ENCODE results near the gene C4BPB. TPM values are rescaled to one million over a fixed set of nuclear protein-coding genes. Genes with fewer than 3 reads are reported as not detected.

Gene C4BPB
- total and polyA plus RNA-seq, 4 donors = 59.7 to 460 (median 401) TPM

DNA sequence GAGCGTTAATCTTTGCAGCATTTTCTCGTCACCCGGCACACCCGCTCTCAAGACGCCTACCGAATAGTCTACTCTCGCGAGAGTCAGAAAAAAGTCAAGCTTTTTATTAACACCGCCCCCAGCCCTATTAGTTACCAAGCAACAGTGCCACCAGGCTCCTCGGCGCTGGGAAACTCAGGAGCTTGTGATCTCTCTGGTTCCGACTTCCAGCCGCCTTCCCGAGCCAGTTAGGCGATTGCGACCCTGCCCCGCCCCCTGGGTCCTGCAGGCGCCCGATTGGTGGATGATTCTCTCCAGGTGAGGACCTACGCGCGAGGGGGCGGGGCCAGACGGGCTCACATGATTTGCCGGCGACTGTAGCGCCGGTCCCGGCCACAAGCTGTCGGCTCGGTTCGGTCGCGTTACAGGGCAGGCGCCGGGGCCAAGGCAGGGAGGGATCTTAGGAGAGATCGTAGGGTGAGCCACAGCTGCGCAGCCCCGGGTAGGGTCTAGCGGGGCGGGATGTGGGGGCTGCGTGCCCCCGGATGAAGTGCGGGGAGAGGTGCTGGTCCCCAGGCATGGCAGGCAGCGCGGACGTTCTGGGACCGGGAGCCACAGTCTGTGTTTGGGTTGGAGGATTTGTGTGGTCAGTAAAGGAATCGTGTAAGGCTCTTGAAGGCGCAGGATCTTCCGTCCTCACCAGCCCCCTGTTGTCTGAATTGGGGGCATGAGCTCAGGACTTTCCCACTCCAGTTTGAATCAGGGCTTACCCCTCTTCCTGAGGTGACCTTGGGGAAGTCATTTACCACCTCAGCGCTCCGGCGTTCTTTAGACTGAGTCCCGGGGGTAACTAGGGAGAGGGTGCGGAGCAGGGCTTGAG, 35.5 kb upstream of the C4BPB start, which contains the start of gene PFKFB2:
PFKFB2 (plus strand) TSS at position 365 of the 859 bp plus-strand sequence. CDS start 1,443 bp downstream, outside the sequence.
- TF ChIP-seq RAD21 (IDR thresholded peaks at IDR 0.05) (peak; percentile 25 to 27), GABPA (IDR thresholded peaks at IDR 0.05 in 1 of 2, conservative IDR thresholded peaks at IDR 0.05 in 1 of 2) (peak in 1 of 2 donors; percentile 17), HNF4A (conservative IDR thresholded peaks at IDR 0.05) (peak; percentile 24 to 42), FOXA2 (IDR thresholded peaks at IDR 0.05) (peak; percentile 21), EGR1 (IDR thresholded peaks at IDR 0.05; ENCODE audit: low read depth in 2 of 2) (peak in 1 of 2 donors; percentile 42), JUND (IDR thresholded peaks at IDR 0.05) (peak in 1 of 2 donors; percentile 76), FOXA1 (IDR thresholded peaks at IDR 0.05) (peak; percentile 24), NR2F2 (IDR thresholded peaks at IDR 0.05) (no peak), YY1 (IDR thresholded peaks at IDR 0.05) (peak; percentile 90), HNF4G (IDR thresholded peaks at IDR 0.05) (no peak), RXRA (IDR thresholded peaks at IDR 0.05) (peak in 1 of 2 donors; percentile 51), SP1 (IDR thresholded peaks at IDR 0.05) (peak; percentile 76), TAF1 (conservative IDR thresholded peaks at IDR 0.05) (peak; percentile 69)
- TF ChIP-seq, protein P1, sequence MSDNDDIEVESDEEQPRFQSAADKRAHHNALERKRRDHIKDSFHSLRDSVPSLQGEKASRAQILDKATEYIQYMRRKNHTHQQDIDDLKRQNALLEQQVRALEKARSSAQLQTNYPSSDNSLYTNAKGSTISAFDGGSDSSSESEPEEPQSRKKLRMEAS (IDR thresholded peaks at IDR 0.05) = peak; percentile 78
- TF ChIP-seq, protein P2, sequence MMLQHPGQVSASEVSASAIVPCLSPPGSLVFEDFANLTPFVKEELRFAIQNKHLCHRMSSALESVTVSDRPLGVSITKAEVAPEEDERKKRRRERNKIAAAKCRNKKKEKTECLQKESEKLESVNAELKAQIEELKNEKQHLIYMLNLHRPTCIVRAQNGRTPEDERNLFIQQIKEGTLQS (IDR thresholded peaks at IDR 0.05) = no peak
- TF ChIP-seq, protein P3, sequence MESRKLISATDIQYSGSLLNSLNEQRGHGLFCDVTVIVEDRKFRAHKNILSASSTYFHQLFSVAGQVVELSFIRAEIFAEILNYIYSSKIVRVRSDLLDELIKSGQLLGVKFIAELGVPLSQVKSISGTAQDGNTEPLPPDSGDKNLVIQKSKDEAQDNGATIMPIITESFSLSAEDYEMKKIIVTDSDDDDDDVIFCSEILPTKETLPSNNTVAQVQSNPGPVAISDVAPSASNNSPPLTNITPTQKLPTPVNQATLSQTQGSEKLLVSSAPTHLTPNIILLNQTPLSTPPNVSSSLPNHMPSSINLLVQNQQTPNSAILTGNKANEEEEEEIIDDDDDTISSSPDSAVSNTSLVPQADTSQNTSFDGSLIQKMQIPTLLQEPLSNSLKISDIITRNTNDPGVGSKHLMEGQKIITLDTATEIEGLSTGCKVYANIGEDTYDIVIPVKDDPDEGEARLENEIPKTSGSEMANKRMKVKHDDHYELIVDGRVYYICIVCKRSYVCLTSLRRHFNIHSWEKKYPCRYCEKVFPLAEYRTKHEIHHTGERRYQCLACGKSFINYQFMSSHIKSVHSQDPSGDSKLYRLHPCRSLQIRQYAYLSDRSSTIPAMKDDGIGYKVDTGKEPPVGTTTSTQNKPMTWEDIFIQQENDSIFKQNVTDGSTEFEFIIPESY (IDR thresholded peaks at IDR 0.05) = peak; percentile 100
- TF ChIP-seq, protein P4, sequence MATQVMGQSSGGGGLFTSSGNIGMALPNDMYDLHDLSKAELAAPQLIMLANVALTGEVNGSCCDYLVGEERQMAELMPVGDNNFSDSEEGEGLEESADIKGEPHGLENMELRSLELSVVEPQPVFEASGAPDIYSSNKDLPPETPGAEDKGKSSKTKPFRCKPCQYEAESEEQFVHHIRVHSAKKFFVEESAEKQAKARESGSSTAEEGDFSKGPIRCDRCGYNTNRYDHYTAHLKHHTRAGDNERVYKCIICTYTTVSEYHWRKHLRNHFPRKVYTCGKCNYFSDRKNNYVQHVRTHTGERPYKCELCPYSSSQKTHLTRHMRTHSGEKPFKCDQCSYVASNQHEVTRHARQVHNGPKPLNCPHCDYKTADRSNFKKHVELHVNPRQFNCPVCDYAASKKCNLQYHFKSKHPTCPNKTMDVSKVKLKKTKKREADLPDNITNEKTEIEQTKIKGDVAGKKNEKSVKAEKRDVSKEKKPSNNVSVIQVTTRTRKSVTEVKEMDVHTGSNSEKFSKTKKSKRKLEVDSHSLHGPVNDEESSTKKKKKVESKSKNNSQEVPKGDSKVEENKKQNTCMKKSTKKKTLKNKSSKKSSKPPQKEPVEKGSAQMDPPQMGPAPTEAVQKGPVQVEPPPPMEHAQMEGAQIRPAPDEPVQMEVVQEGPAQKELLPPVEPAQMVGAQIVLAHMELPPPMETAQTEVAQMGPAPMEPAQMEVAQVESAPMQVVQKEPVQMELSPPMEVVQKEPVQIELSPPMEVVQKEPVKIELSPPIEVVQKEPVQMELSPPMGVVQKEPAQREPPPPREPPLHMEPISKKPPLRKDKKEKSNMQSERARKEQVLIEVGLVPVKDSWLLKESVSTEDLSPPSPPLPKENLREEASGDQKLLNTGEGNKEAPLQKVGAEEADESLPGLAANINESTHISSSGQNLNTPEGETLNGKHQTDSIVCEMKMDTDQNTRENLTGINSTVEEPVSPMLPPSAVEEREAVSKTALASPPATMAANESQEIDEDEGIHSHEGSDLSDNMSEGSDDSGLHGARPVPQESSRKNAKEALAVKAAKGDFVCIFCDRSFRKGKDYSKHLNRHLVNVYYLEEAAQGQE (IDR thresholded peaks at IDR 0.05) = peak; percentile 94
- TF ChIP-seq, protein P5, sequence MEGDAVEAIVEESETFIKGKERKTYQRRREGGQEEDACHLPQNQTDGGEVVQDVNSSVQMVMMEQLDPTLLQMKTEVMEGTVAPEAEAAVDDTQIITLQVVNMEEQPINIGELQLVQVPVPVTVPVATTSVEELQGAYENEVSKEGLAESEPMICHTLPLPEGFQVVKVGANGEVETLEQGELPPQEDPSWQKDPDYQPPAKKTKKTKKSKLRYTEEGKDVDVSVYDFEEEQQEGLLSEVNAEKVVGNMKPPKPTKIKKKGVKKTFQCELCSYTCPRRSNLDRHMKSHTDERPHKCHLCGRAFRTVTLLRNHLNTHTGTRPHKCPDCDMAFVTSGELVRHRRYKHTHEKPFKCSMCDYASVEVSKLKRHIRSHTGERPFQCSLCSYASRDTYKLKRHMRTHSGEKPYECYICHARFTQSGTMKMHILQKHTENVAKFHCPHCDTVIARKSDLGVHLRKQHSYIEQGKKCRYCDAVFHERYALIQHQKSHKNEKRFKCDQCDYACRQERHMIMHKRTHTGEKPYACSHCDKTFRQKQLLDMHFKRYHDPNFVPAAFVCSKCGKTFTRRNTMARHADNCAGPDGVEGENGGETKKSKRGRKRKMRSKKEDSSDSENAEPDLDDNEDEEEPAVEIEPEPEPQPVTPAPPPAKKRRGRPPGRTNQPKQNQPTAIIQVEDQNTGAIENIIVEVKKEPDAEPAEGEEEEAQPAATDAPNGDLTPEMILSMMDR (IDR thresholded peaks at IDR 0.05; ENCODE audit: low read depth, low read length, missing input control) = peak; percentile 33
- 3% methylated on average over 56 of the region's 56 CpGs for WGBS
- peaks cover 0 to 33% (median 10%) of the 10 kb centered on the region in 4 donors for H3K4me1 ChIP-seq (ENCODE audit: control insufficient read depth in 4 of 4, insufficient read depth in 4 of 4, low read length in 3 of 4)

More for the DNA sequence above, 35.5 kb upstream of the C4BPB start, which contains the start of gene PFKFB2:
- Histone ChIP-seq H3K27me3 (ENCODE audit: control insufficient read depth in 4 of 4, insufficient read depth in 4 of 4, low read length in 3 of 4) (no peaks in the 10 kb centered on the region), H3K4me3 (ENCODE audit: low read depth in 1 of 3, low read length in 3 of 3) (peak within 1 kb of the TSS; percentile 69 to 82 (median 76)), H3K9me3 (ENCODE audit: control insufficient read depth in 4 of 4, low read length in 3 of 4) (no peaks in the 10 kb centered on the region), H3K27ac (ENCODE audit: low read depth in 1 of 2, low read length in 2 of 2) (peak within 1 kb of the TSS; percentile 79 to 86), H3K9ac (ENCODE audit: low read depth in 1 of 2, low read length in 2 of 2) (peak within 1 kb of the TSS; percentile 59 to 83), H3K36me3 (ENCODE audit: control insufficient read depth in 4 of 4, insufficient read depth in 3 of 4, low read depth in 1 of 4, low read length in 3 of 4) (peaks cover 0 to 12% (median 3%) of the 10 kb centered on the region in 4 donors)
- peak; percentile 98 for DNase-seq (ENCODE audit: low spot score)
